T47D (cell line): ENCODE results near the gene ABL2.
A peak's percentile ranks its signal among the peaks of the same experiment; 100 is the strongest.

Source experiments
- DNase-seq, 2 experiments: peaks; one replicate each; pipeline versions ENCODE4 v3.0.0 to v3.0.0-alpha.2; 2011 to 2012; ENCODE audit warnings: low read depth in 1 of 2, low spot score in 1 of 2
- JUND ChIP-seq: IDR thresholded peaks from 2 replicates; pipeline ENCODE4 v1.6.1; 2012; ENCODE audit warnings: low read depth
- in situ Hi-C: cut with HindIII; loops from 2 replicates; pipeline ENCODE4 v1.10.0; 2016; ENCODE audit warnings: low sequenced_read_pairs, low pct_unique_long_range_greater_than_20kb

Gene ABL2

DNA sequence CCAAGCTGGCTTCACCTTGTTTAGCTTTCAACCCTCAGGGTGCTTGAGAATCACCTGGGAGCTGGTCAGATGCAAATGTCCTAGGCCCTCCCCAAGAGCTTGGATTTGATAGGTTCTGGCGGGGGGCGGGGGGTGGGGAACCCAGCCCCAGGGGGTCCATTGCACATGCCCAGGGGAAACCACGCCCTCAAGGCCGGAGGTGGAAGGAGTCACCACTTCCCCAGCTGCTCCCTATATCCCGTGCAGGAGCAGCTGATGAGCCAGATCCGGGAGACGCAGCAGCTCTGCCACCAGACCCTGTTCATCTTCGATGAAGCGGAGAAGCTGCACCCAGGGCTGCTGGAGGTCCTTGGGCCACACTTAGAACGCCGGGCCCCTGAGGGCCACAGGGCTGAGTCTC lies 141.8 kb downstream of the ABL2 start:
- in situ Hi-C loops, result no loop called here
- no peak for DNase-seq
- no peak for TF ChIP-seq JUND

DNA sequence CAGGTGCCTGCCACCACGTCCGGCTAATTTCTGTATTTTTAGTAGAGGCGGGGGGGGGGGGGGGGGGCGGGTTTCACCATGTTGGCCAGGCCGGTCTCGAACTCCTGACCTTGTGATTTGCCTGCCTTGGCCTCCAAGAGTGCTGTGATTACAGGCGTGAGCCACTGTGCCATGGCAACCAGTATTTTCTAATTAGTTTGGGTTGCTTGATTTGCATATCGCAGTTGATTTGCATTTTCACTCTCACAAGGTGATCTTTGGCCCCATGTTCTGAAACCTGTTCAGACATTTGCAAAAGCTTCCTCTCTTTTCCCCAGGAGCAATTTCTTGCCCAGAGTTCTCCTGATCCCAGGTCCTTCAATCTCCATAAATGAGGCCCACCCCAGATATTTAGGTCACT lies 145.9 kb downstream of the ABL2 start:
- TF ChIP-seq JUND, result no peak
- in situ Hi-C loops, result no loop called here
- no peak for DNase-seq

DNA sequence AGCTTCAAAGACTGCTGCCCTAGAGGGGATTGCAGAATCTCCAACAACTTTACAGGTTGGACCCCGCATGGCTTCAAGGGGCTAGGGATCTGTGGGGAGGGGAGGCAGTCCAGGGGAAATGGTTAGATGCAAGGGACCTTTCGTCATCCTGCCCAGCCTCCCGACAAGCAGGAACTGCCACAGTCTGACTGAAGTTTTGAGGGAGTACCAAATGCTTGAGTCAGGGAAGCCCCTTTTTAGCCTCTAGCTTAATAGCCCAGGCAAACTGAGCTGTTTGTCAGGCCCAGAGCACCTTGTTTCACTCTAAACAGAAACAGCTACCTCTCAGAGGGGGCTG lies 146.5 kb downstream of the ABL2 start:
- DNase-seq, result no peak
- TF ChIP-seq JUND, result no peak
- in situ Hi-C loops, result no loop called here

DNA sequence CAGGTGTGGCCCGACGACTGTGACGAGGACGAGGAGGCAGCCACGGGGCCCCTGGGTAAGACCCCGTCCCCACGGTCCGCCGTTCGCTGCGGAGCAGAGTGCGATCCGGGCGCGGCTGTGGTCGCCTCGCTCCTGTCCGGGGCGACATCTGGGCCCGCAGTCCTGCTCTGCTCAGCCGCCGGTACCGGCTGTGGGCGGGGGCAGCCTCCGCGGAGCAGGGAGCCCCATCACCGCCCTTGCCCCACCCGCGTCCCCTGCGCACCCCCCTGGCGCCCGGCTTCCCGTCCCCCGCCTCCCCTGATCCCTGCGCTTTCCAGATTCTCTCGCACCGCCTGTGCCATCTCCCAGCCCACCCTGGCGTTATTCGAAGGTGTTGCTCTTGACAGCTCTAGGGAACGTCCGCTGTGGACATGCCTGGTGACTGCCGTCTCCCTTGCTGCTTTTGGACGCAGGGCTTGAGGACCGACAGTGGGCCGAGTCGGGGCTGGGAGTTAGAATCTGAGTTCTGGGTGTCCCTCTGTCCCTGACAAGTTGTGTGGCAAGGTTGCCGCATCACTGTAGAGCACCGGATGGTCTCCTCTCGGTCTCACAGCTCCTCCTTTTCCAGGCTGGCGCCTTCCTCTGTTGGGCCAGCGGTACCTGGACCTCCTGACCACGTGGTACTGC lies 147.0 kb downstream of the ABL2 start:
- DNase-seq, result peak; percentile 35 to 53
- no peak for TF ChIP-seq JUND
- in situ Hi-C loops, result no loop called here

DNA sequence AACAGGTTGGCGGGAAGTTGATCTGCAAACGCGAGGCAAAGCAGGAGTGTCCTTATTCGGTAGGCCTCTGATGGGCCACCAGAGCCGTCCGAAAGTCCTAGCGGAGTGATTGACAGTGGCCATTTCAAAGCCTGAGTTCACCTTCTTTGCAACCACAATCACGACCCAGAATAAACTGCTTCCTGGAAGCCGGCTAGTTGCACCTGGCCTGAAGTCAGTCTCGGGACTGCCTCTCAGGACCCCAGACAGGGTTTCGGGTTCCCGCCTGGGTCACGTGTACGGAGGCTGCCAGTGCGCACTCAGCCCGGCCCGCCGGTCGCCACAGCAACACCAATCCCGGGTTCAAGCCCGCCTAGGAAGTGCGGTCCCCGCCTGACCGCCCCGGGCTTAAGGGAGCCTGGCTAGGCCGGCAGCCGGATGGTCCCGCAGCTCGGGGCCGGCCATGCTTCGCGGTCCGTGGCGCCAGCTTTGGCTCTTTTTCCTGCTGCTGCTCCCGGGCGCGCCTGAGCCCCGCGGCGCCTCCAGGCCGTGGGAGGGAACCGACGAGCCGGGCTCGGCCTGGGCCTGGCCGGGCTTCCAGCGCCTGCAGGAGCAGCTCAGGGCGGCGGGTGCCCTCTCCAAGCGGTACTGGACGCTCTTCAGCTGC lies 147.7 kb downstream of the ABL2 start, which contains the start of gene TOR3A:
TSS of gene TOR3A (plus strand) at position 384 of the 646 bp plus-strand sequence. CDS start at position 443, 59 bp downstream.
- in situ Hi-C loops, result no loop called here

DNA sequence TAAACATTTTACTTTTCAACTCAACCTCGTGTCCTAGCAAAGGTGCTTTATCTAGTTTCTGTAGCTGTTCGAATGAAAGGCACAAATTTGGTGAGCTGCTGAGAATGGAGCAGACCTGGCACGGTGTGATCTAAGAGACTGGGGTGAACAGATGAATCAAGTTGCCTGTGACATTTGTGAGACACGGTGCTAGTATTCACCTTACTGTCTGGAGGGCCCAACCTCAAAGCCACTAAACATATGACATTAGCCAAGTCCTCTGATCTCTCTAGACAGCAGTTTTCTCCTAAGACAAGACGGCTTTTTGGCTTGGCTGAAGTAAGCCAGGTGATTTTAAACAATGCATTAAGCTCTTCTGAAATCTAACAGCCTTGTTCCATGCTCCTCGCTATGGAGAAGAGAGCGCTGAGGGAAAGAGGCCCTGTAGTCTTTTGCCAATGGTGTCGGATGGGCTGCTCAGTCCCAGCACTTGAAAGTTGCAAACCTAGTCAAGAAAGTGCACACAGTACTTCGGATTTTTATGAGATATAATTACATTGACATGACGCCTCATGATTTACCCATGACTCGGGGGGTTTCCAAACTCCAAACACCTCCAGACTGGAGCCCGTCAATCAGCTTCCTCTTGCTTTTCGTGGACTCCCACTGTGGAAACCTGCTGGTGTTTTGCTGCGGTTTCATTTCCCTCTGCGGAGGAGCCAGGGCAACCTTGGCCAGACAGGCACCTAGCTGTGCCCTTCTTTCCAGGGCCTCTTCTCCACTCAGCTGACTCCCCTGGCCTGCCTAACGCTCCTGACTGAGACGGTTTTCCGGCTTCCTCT lies 148.4 kb downstream of the ABL2 start:
- in situ Hi-C loops, result no loop called here
- DNase-seq, result peak in 1 of 2 experiments; percentile 16
- no peak for TF ChIP-seq JUND

More for the DNA sequence above, 147.7 kb downstream of the ABL2 start, which contains the start of gene TOR3A:
- TF ChIP-seq JUND, result no peak
- peak; percentile 96 to 99 for DNase-seq

DNA sequence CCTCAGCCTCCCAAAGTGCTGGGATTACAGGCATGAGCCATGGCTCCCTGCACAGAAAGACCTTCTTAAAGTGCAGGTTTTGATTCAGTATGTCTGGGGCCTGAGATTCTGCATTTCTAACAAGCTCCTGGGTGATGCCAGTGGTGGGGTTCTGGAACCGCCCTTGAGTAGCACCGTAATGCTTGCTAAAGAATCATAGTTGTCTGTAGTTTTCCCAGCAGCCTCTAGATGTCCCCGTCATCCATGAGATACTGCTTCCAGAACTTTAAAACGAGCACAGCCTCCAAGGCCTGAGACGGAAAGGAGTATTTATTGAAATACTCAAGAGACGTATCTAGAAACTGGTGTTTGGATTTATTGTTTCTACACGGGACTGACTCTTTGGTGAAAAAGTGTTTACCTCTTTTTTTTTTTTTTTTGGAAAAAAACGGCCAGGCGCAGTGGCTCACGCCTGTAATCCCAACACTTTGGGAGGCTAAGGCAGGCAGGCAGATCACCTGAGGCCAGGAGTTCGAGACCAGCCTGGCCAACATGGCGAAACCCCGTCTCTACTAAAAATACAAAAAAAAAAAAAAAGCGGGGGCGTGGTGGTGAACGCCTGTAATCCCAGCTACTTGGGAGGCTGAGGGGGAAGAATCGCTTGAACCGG lies 150.2 kb downstream of the ABL2 start:
- DNase-seq, result peak; percentile 56 to 89
- in situ Hi-C loops, result no loop called here
- no peak for TF ChIP-seq JUND

DNA sequence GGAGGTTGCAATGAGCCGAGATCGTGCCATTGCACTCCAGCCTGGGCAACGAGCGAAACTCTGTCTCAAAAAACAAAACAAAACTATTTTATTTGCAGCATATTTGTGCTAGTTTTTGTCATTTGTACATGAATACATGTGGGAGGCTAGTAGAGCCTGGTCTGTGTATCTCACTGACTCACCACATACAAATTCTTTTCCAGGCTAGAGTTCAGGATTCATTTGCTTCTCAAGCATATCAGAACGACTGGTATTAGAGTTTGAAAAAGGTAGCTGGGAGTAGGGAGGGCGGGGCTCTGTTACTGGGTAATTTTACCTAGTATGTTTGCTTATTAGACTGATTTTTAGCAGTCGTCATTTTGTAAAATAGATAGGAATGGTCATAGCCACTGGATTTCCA lies 152.1 kb downstream of the ABL2 start:
- in situ Hi-C loops, result no loop called here
- DNase-seq, result no peak
- TF ChIP-seq JUND, result no peak

DNA sequence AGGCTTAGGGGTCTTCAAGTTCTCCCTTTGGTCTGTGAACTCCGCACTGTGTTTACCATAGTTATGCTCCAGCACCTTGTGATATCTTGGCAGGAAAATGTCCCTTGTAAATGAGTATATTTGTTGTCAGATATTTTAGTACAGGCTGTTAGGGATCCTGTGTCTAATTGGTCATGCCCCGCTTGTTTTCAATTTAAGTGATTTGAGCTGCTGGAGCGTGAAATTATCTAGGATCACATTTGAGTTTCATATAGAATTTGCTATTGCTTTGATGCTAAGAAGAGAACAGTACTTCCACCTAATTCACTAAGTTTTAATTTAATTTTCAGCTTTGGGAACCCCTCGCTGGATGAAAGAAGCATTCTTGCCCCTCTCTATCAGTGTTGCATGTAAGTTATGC lies 163.0 kb downstream of the ABL2 start:
- no peak for TF ChIP-seq JUND
- in situ Hi-C loops, result no loop called here
- no peak for DNase-seq

DNA sequence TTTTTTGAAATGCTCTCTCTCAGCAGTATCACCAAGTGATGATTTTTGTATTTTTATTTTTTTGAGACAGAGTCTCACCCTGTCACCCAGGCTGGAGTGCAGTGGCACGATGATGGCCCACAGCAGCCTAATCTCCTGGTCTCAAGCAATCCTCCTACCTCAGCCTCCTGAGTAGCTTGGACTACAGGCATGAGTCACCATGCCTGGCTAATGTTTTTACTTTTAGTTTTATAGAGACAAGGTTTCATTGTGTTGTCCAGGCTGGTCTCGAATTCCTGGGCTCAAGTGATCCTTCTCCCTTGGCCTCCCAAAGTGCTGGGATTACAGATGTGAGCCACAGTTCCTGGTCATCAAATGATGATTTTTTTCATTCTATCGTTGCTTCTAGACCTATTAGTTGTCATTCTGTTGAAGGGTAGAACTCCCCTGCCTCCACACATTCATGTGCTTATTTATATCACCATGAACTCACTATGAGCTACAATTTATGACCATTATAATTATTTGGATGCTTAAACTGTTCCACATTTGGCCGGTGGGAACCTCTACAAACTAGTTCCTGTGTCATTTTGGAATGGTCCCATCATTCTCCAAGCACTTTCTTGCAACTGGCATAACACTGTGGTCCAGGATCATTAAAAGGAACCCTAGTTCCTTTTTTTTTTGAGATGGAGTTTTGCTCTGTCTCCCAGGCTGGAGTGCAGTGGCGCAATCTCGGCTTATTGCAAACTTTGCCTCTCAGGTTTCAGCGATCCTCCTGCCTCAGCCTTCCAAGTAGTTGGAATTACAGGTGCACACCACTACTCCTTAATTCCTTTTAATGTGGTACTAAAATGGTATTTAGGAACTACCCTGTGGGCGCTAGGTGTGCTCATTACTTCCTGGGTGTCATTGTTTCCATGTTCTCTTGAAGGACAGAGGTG lies 167.9 kb downstream of the ABL2 start:
- TF ChIP-seq JUND, result no peak
- DNase-seq, result no peak
- in situ Hi-C loops, result no loop called here

DNA sequence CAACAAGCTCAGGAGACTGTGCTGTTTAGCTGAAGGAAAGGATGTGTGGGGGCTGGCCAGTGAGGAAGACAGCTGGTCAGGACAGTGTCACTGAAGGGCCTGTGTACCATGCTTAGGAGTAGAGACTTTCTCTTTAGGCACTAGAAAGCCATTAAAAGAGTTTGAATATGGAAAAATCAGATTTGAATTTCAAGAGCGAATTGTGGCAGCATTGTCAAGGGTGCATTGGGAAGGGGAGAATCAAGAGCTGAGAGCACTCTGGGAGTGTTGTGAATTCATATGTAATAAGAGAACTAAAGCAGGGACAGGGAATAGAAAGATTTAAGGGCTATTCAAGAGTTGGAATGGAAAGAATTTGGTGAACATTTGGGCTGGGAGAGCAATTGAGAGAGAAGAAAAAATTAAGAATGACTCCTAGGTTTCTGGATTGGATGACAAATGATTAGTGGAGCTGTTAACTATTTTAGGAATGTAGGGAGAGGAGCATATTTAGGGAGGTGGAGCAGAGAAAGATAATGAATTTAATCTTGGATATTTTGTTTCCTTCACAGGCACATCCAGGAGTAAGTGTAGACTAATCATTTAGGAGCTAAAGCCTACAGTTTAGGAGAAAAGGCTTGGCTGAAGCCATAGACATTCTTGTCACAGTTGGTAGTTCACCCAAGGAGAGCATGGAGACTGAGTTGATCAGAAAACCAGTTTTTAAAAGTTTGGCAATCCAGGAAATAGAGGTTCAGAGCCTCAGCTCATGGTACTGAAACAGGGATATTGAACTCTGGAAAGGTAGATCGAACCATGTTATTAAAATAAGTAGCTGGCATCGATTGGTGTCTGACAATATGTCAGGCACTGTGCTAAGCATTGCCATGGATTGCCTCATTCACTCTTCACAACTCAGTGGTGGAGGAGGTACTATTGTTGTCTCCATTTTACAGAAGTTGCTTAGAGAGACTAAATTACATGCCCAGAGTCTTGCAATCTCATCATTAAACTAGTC lies 170.7 kb downstream of the ABL2 start:
- no peak for TF ChIP-seq JUND
- DNase-seq, result no peak
- in situ Hi-C loops, result no loop called here
